HEK293 (cell line): ENCODE data around the gene DGKD.

Source experiments
- TCF7L2 ChIP-seq: IDR thresholded peaks from 2 replicates; pipeline ENCODE4 v1.6.1; 2011; ENCODE audit warnings: low read depth, mild to moderate bottlenecking, inconsistent platforms, low read length, moderate library complexity, borderline replicate concordance
- ZNF132 ChIP-seq: fragments of 450-650 bp; formaldehyde crosslinking; IDR thresholded peaks from 2 replicates; pipeline ENCODE4 v1.5.1; 2017; ENCODE audit warnings: missing biosample characterization, missing genetic modification characterization, borderline replicate concordance
- ZNF335 ChIP-seq: fragments of 450-650 bp; formaldehyde crosslinking; conservative IDR thresholded peaks from 2 replicates; pipeline ENCODE4 v1.5.1; 2016; ENCODE audit warnings: missing biosample characterization, missing genetic modification characterization
- ZNF423 ChIP-seq: fragments of 450-650 bp; formaldehyde crosslinking; IDR thresholded peaks from 2 replicates; pipeline ENCODE4 v1.5.1; 2016; ENCODE audit warnings: missing biosample characterization, missing genetic modification characterization
- ZNF544 ChIP-seq: fragments of 450-650 bp; formaldehyde crosslinking; IDR thresholded peaks from 2 replicates; pipeline ENCODE4 v1.5.0; 2017; ENCODE audit warnings: missing biosample characterization, missing genetic modification characterization
- ZSCAN23 ChIP-seq: fragments of 450-650 bp; formaldehyde crosslinking; IDR thresholded peaks from 2 replicates; pipeline ENCODE4 v1.5.1; 2016; ENCODE audit warnings: missing biosample characterization, missing genetic modification characterization
- TF ChIP-seq, protein P1 (sequence below): fragments of 450-650 bp; formaldehyde crosslinking; IDR thresholded peaks from 2 replicates; pipeline ENCODE4 v1.5.1; 2016; ENCODE audit warnings: missing biosample characterization, missing genetic modification characterization
- TF ChIP-seq, protein P2 (sequence below): fragments of 450-650 bp; formaldehyde crosslinking; IDR thresholded peaks from 2 replicates; pipeline ENCODE4 v1.5.1; 2016; ENCODE audit warnings: missing biosample characterization, missing genetic modification characterization
- TF ChIP-seq, protein P3 (sequence below): fragments of 450-650 bp; formaldehyde crosslinking; IDR thresholded peaks from 2 replicates; pipeline ENCODE4 v1.5.1; 2016; ENCODE audit warnings: missing biosample characterization, missing genetic modification characterization, low read depth

DNA sequence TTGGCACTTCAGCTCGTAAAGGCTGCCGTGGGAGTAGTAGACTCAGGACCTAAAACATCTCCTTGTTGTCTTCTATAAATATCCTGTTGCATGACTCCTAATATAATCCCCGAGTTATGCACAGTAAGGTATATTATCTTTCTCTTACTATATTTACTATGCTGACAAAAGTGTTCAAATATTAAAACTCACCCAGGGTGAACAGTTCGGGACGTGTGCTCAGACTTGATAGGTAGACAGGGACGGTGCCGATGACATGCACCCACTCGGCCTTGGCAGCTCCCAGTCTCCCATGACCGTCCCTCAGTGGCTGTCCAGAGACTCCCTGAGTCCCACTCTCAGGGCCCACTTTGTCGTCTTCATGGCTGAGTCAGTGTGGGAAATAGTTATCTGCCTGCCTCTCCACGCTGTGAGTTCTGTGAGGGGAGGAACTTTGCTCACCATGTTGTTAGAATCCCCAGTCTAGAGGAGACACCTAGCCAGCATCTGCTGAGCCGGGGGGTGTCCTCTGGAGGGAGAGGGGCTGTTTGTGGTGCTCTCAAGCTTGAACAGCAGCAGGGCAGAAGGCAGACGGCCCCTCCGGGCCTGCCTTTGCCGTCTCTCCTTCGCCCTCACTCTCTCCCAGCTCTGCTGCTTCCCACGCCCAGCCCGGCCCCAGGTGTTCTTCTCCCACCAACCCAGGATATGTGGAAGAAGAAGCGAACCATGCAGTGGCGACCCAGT is 75.0 kb downstream of the DGKD start:
- TF ChIP-seq, protein P1, sequence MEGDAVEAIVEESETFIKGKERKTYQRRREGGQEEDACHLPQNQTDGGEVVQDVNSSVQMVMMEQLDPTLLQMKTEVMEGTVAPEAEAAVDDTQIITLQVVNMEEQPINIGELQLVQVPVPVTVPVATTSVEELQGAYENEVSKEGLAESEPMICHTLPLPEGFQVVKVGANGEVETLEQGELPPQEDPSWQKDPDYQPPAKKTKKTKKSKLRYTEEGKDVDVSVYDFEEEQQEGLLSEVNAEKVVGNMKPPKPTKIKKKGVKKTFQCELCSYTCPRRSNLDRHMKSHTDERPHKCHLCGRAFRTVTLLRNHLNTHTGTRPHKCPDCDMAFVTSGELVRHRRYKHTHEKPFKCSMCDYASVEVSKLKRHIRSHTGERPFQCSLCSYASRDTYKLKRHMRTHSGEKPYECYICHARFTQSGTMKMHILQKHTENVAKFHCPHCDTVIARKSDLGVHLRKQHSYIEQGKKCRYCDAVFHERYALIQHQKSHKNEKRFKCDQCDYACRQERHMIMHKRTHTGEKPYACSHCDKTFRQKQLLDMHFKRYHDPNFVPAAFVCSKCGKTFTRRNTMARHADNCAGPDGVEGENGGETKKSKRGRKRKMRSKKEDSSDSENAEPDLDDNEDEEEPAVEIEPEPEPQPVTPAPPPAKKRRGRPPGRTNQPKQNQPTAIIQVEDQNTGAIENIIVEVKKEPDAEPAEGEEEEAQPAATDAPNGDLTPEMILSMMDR (tag by site-specific recombination), result no peak
- TF ChIP-seq ZNF544 (tag by site-specific recombination) (no peak), TCF7L2 (no peak), ZSCAN23 (tag by site-specific recombination) (no peak), ZNF335 (no peak), ZNF132 (no peak), ZNF423 (no peak)
- TF ChIP-seq, protein P2, sequence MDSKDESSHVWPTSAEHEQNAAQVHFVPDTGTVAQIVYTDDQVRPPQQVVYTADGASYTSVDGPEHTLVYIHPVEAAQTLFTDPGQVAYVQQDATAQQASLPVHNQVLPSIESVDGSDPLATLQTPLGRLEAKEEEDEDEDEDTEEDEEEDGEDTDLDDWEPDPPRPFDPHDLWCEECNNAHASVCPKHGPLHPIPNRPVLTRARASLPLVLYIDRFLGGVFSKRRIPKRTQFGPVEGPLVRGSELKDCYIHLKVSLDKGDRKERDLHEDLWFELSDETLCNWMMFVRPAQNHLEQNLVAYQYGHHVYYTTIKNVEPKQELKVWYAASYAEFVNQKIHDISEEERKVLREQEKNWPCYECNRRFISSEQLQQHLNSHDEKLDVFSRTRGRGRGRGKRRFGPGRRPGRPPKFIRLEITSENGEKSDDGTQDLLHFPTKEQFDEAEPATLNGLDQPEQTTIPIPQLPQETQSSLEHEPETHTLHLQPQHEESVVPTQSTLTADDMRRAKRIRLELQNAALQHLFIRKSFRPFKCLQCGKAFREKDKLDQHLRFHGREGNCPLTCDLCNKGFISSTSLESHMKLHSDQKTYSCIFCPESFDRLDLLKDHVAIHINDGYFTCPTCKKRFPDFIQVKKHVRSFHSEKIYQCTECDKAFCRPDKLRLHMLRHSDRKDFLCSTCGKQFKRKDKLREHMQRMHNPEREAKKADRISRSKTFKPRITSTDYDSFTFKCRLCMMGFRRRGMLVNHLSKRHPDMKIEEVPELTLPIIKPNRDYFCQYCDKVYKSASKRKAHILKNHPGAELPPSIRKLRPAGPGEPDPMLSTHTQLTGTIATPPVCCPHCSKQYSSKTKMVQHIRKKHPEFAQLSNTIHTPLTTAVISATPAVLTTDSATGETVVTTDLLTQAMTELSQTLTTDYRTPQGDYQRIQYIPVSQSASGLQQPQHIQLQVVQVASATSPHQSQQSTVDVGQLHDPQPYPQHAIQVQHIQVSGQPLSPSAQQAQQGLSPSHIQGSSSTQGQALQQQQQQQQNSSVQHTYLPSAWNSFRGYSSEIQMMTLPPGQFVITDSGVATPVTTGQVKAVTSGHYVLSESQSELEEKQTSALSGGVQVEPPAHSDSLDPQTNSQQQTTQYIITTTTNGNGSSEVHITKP, result no peak
- TF ChIP-seq, protein P3, sequence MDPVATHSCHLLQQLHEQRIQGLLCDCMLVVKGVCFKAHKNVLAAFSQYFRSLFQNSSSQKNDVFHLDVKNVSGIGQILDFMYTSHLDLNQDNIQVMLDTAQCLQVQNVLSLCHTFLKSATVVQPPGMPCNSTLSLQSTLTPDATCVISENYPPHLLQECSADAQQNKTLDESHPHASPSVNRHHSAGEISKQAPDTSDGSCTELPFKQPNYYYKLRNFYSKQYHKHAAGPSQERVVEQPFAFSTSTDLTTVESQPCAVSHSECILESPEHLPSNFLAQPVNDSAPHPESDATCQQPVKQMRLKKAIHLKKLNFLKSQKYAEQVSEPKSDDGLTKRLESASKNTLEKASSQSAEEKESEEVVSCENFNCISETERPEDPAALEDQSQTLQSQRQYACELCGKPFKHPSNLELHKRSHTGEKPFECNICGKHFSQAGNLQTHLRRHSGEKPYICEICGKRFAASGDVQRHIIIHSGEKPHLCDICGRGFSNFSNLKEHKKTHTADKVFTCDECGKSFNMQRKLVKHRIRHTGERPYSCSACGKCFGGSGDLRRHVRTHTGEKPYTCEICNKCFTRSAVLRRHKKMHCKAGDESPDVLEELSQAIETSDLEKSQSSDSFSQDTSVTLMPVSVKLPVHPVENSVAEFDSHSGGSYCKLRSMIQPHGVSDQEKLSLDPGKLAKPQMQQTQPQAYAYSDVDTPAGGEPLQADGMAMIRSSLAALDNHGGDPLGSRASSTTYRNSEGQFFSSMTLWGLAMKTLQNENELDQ (tag by site-specific recombination), result no peak
